OCI-LY7 (cell line): ENCODE results near the gene FBP1. TPM values are rescaled to one million over a fixed set of nuclear protein-coding genes. Genes with fewer than 3 reads are reported as not detected.

Experiments used
- BruUV-seq: library from RNA; stranded (reverse); fragments of 400-500 nt; replicated peaks from 2 replicates; lab custom pipeline; 2021; lab: Mats Ljungman, UMichigan
- CTCF ChIA-PET: fragments of 300-600 bp; sonication (Branson Sonifier 250); formaldehyde crosslinking; loops from one replicate; lab custom pipeline; 2022; ENCODE audit warnings: antibody characterized with exemption; ENCODE audit not compliant: unreplicated experiment; lab: Charles Lee
- POLR2A ChIA-PET: fragments of 300-600 bp; sonication (Branson Sonifier 250); formaldehyde crosslinking; loops from one replicate; lab custom pipeline; 2022; ENCODE audit warnings: antibody characterized with exemption; lab: Charles Lee
- DNase-seq: peaks from one replicate; pipeline ENCODE4 v3.0.0-alpha.2; 2015; ENCODE audit warnings: low spot score
- H2AFZ ChIP-seq: fragments of 200-600 bp; sonication (generic), shearing (Covaris generic); 2 replicates; pipeline ENCODE4 v1.6.1; 2014; ENCODE audit warnings: mild to moderate bottlenecking, antibody characterized with exemption, low read length, moderate library complexity
- H3K27ac ChIP-seq: fragments of 200-600 bp; sonication (generic); 2 replicates; pipeline ENCODE4 v1.5.1; 2014; ENCODE audit warnings: mixed run types, low read depth, mild to moderate bottlenecking, moderate library complexity, low read length, inconsistent platforms; ENCODE audit not compliant: poor library complexity, severe bottlenecking
- H3K36me3 ChIP-seq: fragments of 200-600 bp; sonication (generic); 2 replicates; pipeline ENCODE4 v1.6.1; 2014; ENCODE audit warnings: mild to moderate bottlenecking, antibody characterized with exemption, low read length, moderate library complexity, mixed read lengths; ENCODE audit not compliant: insufficient read depth
- H3K4me1 ChIP-seq: fragments of 200-600 bp; sonication (generic); 2 replicates; pipeline ENCODE4 v1.5.1; 2014; ENCODE audit warnings: mild to moderate bottlenecking, low read length; ENCODE audit not compliant: insufficient read depth, poor library complexity, severe bottlenecking
- H3K4me2 ChIP-seq: fragments of 200-600 bp; sonication (generic); 2 replicates; pipeline ENCODE4 v1.6.1; 2014; ENCODE audit warnings: mild to moderate bottlenecking, low read length
- H3K4me3 ChIP-seq: fragments of 200-600 bp; sonication (generic); 2 replicates; pipeline ENCODE4 v1.5.1; 2014; ENCODE audit warnings: mild to moderate bottlenecking, low read depth, low read length; ENCODE audit not compliant: poor library complexity, severe bottlenecking
- H3K79me2 ChIP-seq: fragments of 200-600 bp; sonication (generic); 2 replicates; pipeline ENCODE4 v1.6.1; 2016; ENCODE audit warnings: low read depth, mild to moderate bottlenecking, low read length, moderate library complexity, mixed read lengths; ENCODE audit not compliant: insufficient read depth
- H3K9me2 ChIP-seq: fragments of 200-600 bp; sonication (generic); 2 replicates; pipeline ENCODE4 v1.6.1; 2016; ENCODE audit warnings: mild to moderate bottlenecking, low read length, mixed read lengths; ENCODE audit not compliant: insufficient read depth
- H3K9me3 ChIP-seq: fragments of 200-600 bp; sonication (generic); 2 replicates; pipeline ENCODE4 v1.6.1; 2014; ENCODE audit warnings: mild to moderate bottlenecking, mixed run types, low read length, mixed read lengths
- H4K20me1 ChIP-seq: fragments of 200-600 bp; sonication (generic); 2 replicates; pipeline ENCODE4 v1.6.1; 2014; ENCODE audit warnings: mild to moderate bottlenecking, antibody characterized with exemption, low read length, moderate library complexity, mixed read lengths; ENCODE audit not compliant: insufficient read depth
- CTCF ChIP-seq: fragments of 200-600 bp; sonication (generic); conservative IDR thresholded peaks from 2 replicates; pipeline ENCODE4 v1.5.1; 2014; ENCODE audit warnings: mild to moderate bottlenecking, antibody characterized with exemption, low read length, moderate library complexity, mixed read lengths
- EZH2phosphoT487 ChIP-seq: fragments of 200-600 bp; sonication (generic); IDR thresholded peaks from 2 replicates; pipeline ENCODE4 v1.6.1; 2018; ENCODE audit warnings: low read depth, borderline replicate concordance, mild to moderate bottlenecking, mixed run types, antibody characterized with exemption, low read length, moderate library complexity, mixed read lengths
- intact Hi-C: fragments of 100-400 bp; cut with micrococcal nuclease; formaldehyde crosslinking; loops from one replicate; pipeline ENCODE4 v1.10.0; 2022; ENCODE audit not compliant: unreplicated experiment
- total RNA-seq, 2 experiments: library from RNA; depleted of rRNA in 1 of 2; stranded (reverse); fragments of >200 nt in 1 of 2; shearing (Covaris generic) in 1 of 2; gene quantifications; 2 replicates each; pipeline ENCODE4 v1.2.3, GENCODE V29; 2014 to 2022

Gene FBP1
- total RNA-seq, 2 experiments from 2014 or later = 63.9 to 79.1 TPM

DNA sequence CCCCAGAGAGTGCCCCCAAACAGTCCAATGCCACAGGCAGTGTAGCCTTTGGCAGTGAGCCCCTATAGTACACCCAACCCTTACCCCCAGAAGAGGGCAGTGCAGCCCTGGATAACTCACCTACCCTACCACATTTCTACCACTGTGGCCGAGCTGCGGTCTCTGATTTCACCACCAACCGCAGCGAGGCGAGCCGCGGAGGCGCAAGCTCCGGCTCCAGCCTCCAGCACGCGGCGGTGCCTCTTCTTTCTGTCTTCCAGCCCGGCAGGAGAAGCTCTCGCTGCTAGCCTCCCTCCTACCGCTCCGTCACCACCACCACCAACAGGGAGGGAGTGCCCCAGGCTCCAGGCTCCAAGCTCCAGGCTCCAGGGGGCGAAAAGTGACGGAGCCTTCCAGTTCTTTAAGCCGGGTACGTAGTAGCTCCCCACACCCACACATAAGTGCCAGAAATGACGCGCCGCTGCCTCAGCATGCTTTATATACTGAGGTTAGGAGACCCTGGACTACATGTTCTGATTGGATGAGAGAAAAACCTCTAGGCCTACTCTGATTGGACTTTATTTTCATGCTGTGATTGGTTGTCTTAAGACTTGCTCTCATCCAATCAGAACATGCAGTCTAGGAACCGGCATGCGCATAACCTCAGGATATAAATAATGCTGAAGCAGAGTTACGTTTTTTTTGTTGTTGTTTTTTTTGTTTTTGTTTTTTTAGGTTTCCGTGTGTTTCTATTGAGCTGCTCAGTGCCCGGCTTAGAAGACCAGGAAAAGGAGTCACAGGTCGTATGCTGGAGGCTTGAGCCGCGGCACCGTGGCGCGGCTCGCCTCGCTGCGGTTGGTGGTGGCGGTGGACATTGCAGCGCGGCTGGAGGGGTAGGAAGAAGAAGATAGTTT is 84.6 kb downstream of the FBP1 start, which contains the start of gene PCAT7:
PCAT7 (plus strand) TSS at position 645 of the 893 bp plus-strand sequence.
- Histone ChIP-seq H4K20me1 (no peaks in the 10 kb centered on the region), H3K4me2 (peak within 1 kb of the TSS; percentile 58), H3K9me2 (no peaks in the 10 kb centered on the region), H2AFZ (peak within 1 kb of the TSS; percentile 64; the same call in 1 of the 2 replicates), H3K79me2 (peaks cover 46% of the 10 kb centered on the region; the same call in 1 of the 2 replicates), H3K9me3 (peaks cover 19% of the 10 kb centered on the region), H3K4me1 (peaks cover 13% of the 10 kb centered on the region), H3K27ac (peak within 1 kb of the TSS; percentile 77), H3K36me3 (peaks cover 34% of the 10 kb centered on the region), H3K4me3 (peak within 1 kb of the TSS; percentile 82)
- no TSS peak for BruUV-seq
- TF ChIP-seq EZH2phosphoT487 (no peak), CTCF (peak; percentile 77)
- ChIA-PET POLR2A (interaction anchor here (0.6 to 1.1 kb wide), 3 partner anchors 12 to 68 kb away, joined by 3 to 6 read pairs (median 3); no protein-coding TSS in a partner anchor), CTCF (interaction anchor here (0.7 to 1.1 kb wide), 3 partner anchors 43 to 69 kb away, joined by 3 to 7 read pairs (median 4); no protein-coding TSS in a partner anchor)
- intact Hi-C loops = loop anchor here (1.0 to 2.0 kb wide), 3 partner anchors 49 to 114 kb away; no protein-coding TSS in a partner anchor
- peak; percentile 89 for DNase-seq

DNA sequence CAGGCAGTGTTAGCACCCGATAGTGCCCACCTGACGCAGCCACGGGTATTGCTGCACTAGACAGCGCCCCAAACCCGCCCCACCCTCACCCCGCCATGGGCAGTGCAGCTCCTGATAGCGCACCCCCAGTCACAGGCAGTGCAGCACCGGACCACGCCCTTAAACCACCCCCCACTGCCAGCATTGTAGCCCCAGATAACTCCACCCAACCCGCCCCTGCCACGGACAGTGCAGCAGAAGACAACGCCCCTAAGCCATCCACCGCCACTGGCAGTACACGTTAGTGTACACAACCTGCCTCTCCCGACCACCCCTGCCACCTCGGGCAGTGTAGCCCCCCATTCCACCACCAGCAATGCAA is 85.3 kb downstream of the FBP1 start:
- Histone ChIP-seq H3K4me2 (peak overlapping the region; percentile 58), H2AFZ (no peak overlapping the region), H4K20me1 (no peaks in the 10 kb centered on the region), H3K4me3 (peak overlapping the region; percentile 82), H3K36me3 (peaks cover 40% of the 10 kb centered on the region), H3K4me1 (peaks cover 13% of the 10 kb centered on the region), H3K9me2 (no peaks in the 10 kb centered on the region), H3K9me3 (peaks cover 19% of the 10 kb centered on the region), H3K79me2 (peaks cover 52% of the 10 kb centered on the region; the same call in 1 of the 2 replicates), H3K27ac (peak overlapping the region; percentile 77)
- ChIA-PET CTCF (interaction anchor here (0.8 kb wide), 1 partner anchor 44 kb away, joined by 3 read pairs; no protein-coding TSS in a partner anchor), POLR2A (interaction anchor here (0.7 to 1.1 kb wide), 2 partner anchors 50 to 69 kb away, joined by 3 to 6 read pairs; no protein-coding TSS in a partner anchor)
- intact Hi-C loops = loop anchor here (1.0 to 2.0 kb wide), 3 partner anchors 49 to 115 kb away; no protein-coding TSS in a partner anchor
- no peak for DNase-seq
- no peak for TF ChIP-seq EZH2phosphoT487
- no peak for TF ChIP-seq CTCF
- no TSS peak for BruUV-seq

Other genes starting within 250 kb of the FBP1 start
- gene PCAT7, start 84.4 kb downstream of the FBP1 start, total RNA-seq (2014; rRNA removed; shearing (Covaris generic)) = 1.8 and 2.9 TPM in 2 replicates
- 2.5 and 3.2 TPM in 2 replicates for gene PCAT7, start 84.4 kb downstream of the FBP1 start, total RNA-seq (2022)
- gene FBP2, start 45.7 kb downstream of the FBP1 start, total RNA-seq (2014; rRNA removed; shearing (Covaris generic)) = not detected in 2 replicates
- gene FBP2, start 45.7 kb downstream of the FBP1 start, total RNA-seq (2022) = not detected in 2 replicates
- gene AOPEP, start 87.2 kb upstream of the FBP1 start, total RNA-seq (2014; rRNA removed; shearing (Covaris generic)) = 17.3 and 20.5 TPM in 2 replicates
- gene AOPEP, start 87.2 kb upstream of the FBP1 start, total RNA-seq (2022) = 20.6 and 24.3 TPM in 2 replicates